Nasal cavity respiratory epithelium epithelial cell of viscerocranial mucosa (primary cell): ENCODE results near the gene POGLUT2. TPM values are rescaled to one million over a fixed set of nuclear protein-coding genes. Genes with fewer than 3 reads are reported as not detected.

Source experiments
- total RNA-seq: library from RNA; depleted of rRNA; stranded (reverse); fragments of >200 nt; gene quantifications from 2 replicates; pipeline ENCODE4 v1.2.3, GENCODE V29; 2014

Gene POGLUT2
- total RNA-seq, result 9.9 and 11.4 TPM in 2 replicates

DNA sequence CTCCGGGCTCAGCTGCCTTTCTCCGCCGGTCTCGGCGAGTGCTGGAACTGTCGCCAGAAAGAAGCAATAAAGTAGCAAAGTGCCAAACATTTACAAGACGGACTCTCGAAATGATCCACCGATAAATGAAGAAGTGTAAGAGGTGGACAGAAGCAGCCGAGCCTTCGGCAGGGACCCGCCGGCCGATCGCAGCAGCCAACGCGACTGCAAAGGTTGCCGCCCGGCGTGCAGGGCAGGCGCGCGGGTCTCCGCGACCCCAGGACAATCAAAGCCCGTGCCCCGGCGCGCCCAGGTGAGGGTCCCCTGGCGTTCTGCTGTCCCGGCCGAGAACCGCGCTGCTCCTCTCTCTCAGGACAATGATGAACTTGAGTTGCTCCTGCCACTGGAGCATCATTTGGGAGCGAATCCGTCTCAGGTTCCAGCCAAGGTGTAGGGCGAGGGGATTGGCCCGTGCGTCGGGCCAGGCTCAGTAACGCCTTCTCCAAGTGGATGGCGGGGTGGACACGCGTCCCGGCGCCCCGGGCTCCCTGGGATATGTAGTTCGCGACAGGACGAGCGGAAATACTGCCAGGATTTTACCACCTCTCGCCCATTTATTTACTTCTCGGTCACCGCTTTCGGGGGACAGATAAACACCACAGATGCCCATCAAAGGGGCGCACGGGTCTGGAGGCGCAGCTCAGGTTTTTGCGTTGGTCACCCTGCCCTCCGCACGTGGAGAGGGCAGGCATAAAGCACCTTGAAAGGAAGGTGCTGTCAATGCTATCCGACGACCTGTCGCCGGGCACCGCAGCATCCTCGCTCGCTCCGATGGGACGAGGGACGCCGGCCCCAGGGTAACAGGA, at the start of gene POGLUT2, which contains the start of gene BIVM:
Gene POGLUT2, minus strand, starts transcription at position 396 of the 845 bp plus-strand sequence. Its CDS starts 306 bp downstream, at position 90.
Gene BIVM, plus strand, starts transcription at position 539 of the 845 bp plus-strand sequence. CDS start 8,149 bp downstream, outside the sequence.

DNA sequence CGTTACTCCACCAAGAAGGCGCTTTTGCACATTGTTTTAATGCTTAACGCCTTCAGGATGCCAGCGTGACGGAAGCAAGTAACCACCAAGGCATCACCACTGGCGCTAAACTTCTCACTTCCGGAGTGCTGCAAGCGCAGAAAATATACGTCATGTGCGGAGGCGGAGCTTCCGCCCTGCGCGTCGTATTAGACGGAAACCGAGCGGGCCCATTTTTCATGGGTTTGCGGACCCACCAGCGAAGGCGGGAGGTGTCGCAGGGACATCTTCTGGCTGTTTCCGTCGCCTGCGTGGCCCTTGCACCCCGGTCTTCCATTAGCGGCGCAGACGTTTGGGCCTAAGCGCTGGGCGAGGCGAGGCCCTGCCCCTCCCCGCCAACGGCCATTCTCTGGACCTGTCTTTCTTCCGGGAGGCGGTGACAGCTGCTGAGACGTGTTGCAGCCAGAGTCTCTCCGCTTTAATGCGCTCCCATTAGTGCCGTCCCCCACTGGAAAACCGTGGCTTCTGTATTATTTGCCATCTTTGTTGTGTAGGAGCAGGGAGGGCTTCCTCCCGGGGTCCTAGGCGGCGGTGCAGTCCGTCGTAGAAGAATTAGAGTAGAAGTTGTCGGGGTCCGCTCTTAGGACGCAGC, 47.0 kb upstream of the POGLUT2 start, which contains the start of gene ERCC5:
Gene ERCC5, plus strand, starts transcription at position 403 of the 631 bp plus-strand sequence. CDS start 235 bp downstream, outside the sequence.

GRCh38 chr13:102773441-102774213, 25.1 kb downstream of the POGLUT2 start, which contains the start of gene TEX30:
Gene TEX30 (minus strand): TSS chr13:102773786. CDS start chr13:102770026, 3,760 bp downstream.

Other genes with a start within 250 kb of the POGLUT2 start
- 36.6 and 41.6 TPM in 2 replicates for gene TPP2, start 202.0 kb downstream of the POGLUT2 start, total RNA-seq
- not detected in 2 replicates for gene METTL21C, start 103.9 kb downstream of the POGLUT2 start, total RNA-seq
- 9.0 and 20.2 TPM in 2 replicates for gene TEX30, start 25.2 kb downstream of the POGLUT2 start, total RNA-seq
- 9.6 and 18.9 TPM in 2 replicates for gene BIVM, start 143 bp upstream of the POGLUT2 start, total RNA-seq
- gene ERCC5, start 47.1 kb upstream of the POGLUT2 start, total RNA-seq, result 44.9 and 52.3 TPM in 2 replicates